Activated CD8-positive, alpha-beta T cell treated with anti-CD3 and anti-CD28 coated beads for 36 hours (primary cell): Measurements from ENCODE around the gene LYZL6. TPM values are rescaled to one million over a fixed set of nuclear protein-coding genes. Genes with fewer than 3 reads are reported as not detected.

Experiments used
- ATAC-seq: fragments of 200-7000 bp; cut with Tn5 transposase; one replicate; pipeline ENCODE4 v1.10.0; 2021; ENCODE audit warnings: mild to moderate bottlenecking, moderate library complexity
- CTCF ChIA-PET: fragments of 350-600 bp; sonication (Branson Sonifier 250); formaldehyde crosslinking; loops from one replicate; lab custom pipeline; 2021; ENCODE audit warnings: antibody characterized with exemption; lab: Charles Lee
- POLR2A ChIA-PET: fragments of 350-600 bp; sonication (Branson Sonifier 250); formaldehyde crosslinking; loops from one replicate; lab custom pipeline; 2021; ENCODE audit warnings: antibody characterized with exemption; lab: Charles Lee
- DNase-seq: peaks from one replicate; pipeline ENCODE4 v3.0.0-alpha.2; 2020
- H3K27ac Mint-ChIP-seq: one replicate; pipeline ENCODE4 v1.8.0; 2021; ENCODE audit warnings: mild to moderate bottlenecking, mixed read lengths
- H3K27me3 Mint-ChIP-seq: one replicate; pipeline ENCODE4 v1.8.0; 2021; ENCODE audit warnings: mixed read lengths
- H3K36me3 Mint-ChIP-seq: one replicate; pipeline ENCODE4 v1.8.0; 2021; ENCODE audit warnings: low read depth, mixed read lengths
- H3K4me1 Mint-ChIP-seq: one replicate; pipeline ENCODE4 v1.8.0; 2021; ENCODE audit warnings: low read depth, mixed read lengths
- H3K4me3 Mint-ChIP-seq: one replicate; pipeline ENCODE4 v1.8.0; 2021; ENCODE audit warnings: mild to moderate bottlenecking, moderate library complexity, mixed read lengths
- H3K9me3 Mint-ChIP-seq: one replicate; pipeline ENCODE4 v1.8.0; 2021; ENCODE audit warnings: mixed read lengths
- CTCF ChIP-seq: fragments of 200-600 bp; IDR thresholded peaks from one replicate; pipeline ENCODE4 v1.8.0; 2022; ENCODE audit warnings: antibody characterized with exemption, mild to moderate bottlenecking
- intact Hi-C: fragments of 100-400 bp; cut with micrococcal nuclease; formaldehyde crosslinking; loops from one replicate; pipeline ENCODE4 v1.10.0; 2022
- total RNA-seq, 2 experiments: library from RNA; stranded (reverse); gene quantifications; one replicate each; pipeline ENCODE4 v1.2.3, GENCODE V29; 2021

LYZL6 gene
- not detected for total RNA-seq

- POLR2A ChIA-PET: interaction anchor here (0.6 to 0.8 kb wide), 2 partner anchors 51 to 96 kb away, joined by 3 read pairs; no protein-coding TSS in a partner anchor
- CTCF ChIA-PET: interaction anchor here (0.7 to 1.7 kb wide), 6 partner anchors 13 to 540 kb away, joined by 3 to 6 read pairs (median 3); partner anchors contain the start of gene RDM1
- H3K4me3 Mint-ChIP-seq: no peak within 1 kb of the TSS
- no peaks in the 10 kb centered on the region for H3K9me3 Mint-ChIP-seq
- H3K36me3 Mint-ChIP-seq: no peaks in the 10 kb centered on the region
- H3K4me1 Mint-ChIP-seq: peaks cover 7% of the 10 kb centered on the region
- no peak for ATAC-seq
- DNase-seq: no peak
- intact Hi-C loops: no loop called here
- no peaks in the 10 kb centered on the region for H3K27me3 Mint-ChIP-seq
- no peak for TF ChIP-seq CTCF
- H3K27ac Mint-ChIP-seq: no peak within 1 kb of the TSS
These were observed at the start of gene LYZL6 for GRCh38 chr17:35943537-35943936. TSS of gene LYZL6 (minus strand) at chr17:35943713. CDS start at chr17:35939356, 4,357 bp downstream.

GRCh38 chr17:35991075-35991474 is 47.6 kb upstream of the LYZL6 start:
- CTCF ChIA-PET: interaction anchor here (0.9 to 3.4 kb wide), 4 partner anchors 15 to 158 kb away, joined by 3 to 14 read pairs (median 6); no protein-coding TSS in a partner anchor
- POLR2A ChIA-PET: no interaction called here
- no peaks in the 10 kb centered on the region for H3K36me3 Mint-ChIP-seq
- DNase-seq: no peak
- intact Hi-C loops: no loop called here
- no peak for TF ChIP-seq CTCF
- peaks cover 16% of the 10 kb centered on the region for H3K27me3 Mint-ChIP-seq
- no peak overlapping the region for H3K27ac Mint-ChIP-seq
- no peak overlapping the region for H3K4me3 Mint-ChIP-seq
- ATAC-seq: no peak
- no peaks in the 10 kb centered on the region for H3K4me1 Mint-ChIP-seq
- H3K9me3 Mint-ChIP-seq: peaks cover 10% of the 10 kb centered on the region

GRCh38 chr17:35988164-35988563 is 44.7 kb upstream of the LYZL6 start:
- ATAC-seq: no peak
- no peaks in the 10 kb centered on the region for H3K36me3 Mint-ChIP-seq
- intact Hi-C loops: no loop called here
- H3K4me3 Mint-ChIP-seq: no peak overlapping the region
- CTCF ChIA-PET: interaction anchor here (1.3 to 1.4 kb wide), 2 partner anchors 12 to 84 kb away, joined by 3 to 4 read pairs; no protein-coding TSS in a partner anchor
- H3K4me1 Mint-ChIP-seq: no peaks in the 10 kb centered on the region
- H3K27me3 Mint-ChIP-seq: peaks cover 6% of the 10 kb centered on the region
- POLR2A ChIA-PET: no interaction called here
- TF ChIP-seq CTCF: no peak
- peaks cover 10% of the 10 kb centered on the region for H3K9me3 Mint-ChIP-seq
- no peak for DNase-seq
- H3K27ac Mint-ChIP-seq: no peak overlapping the region

GRCh38 chr17:35986643-35987042 is 43.1 kb upstream of the LYZL6 start, which contains the start of gene CCL14:
TSS of gene CCL14 (minus strand) at chr17:35986729. CDS start at chr17:35986649, 80 bp downstream.
- peaks cover 10% of the 10 kb centered on the region for H3K9me3 Mint-ChIP-seq
- no peaks in the 10 kb centered on the region for H3K36me3 Mint-ChIP-seq
- no peak within 1 kb of the TSS for H3K27ac Mint-ChIP-seq
- CTCF ChIA-PET: interaction anchor here (0.6 to 1.8 kb wide), 4 partner anchors 10 to 86 kb away, joined by 3 to 5 read pairs (median 4); no protein-coding TSS in a partner anchor
- POLR2A ChIA-PET: interaction anchor here (1.0 to 1.3 kb wide), 2 partner anchors 9 to 10 kb away, joined by 3 to 4 read pairs; no protein-coding TSS in a partner anchor
- no peaks in the 10 kb centered on the region for H3K27me3 Mint-ChIP-seq
- no peak within 1 kb of the TSS for H3K4me3 Mint-ChIP-seq
- DNase-seq (no peak), ATAC-seq (no peak)
- intact Hi-C loops: no loop called here
- H3K4me1 Mint-ChIP-seq: no peaks in the 10 kb centered on the region
- no peak for TF ChIP-seq CTCF

- intact Hi-C loops: no loop called here
- Mint-ChIP-seq H3K27me3 (no peaks in the 10 kb centered on the region), H3K36me3 (no peaks in the 10 kb centered on the region), H3K9me3 (peaks cover 6% of the 10 kb centered on the region), H3K27ac (no peak overlapping the region), H3K4me3 (no peak overlapping the region), H3K4me1 (no peaks in the 10 kb centered on the region)
- DNase-seq (no peak), ATAC-seq (no peak)
- ChIA-PET CTCF (interaction anchor here (3.3 to 3.7 kb wide), 2 partner anchors 15 to 165 kb away, joined by 21 to 29 read pairs; no protein-coding TSS in a partner anchor), POLR2A (no interaction called here)
- no peak for TF ChIP-seq CTCF
These were observed 40.6 kb upstream of the LYZL6 start for GRCh38 chr17:35984140-35984539.
